CD4-positive, alpha-beta T cell (primary cell): Measurements from ENCODE around the gene CBX4. TPM values are rescaled to one million over a fixed set of nuclear protein-coding genes. Genes with fewer than 3 reads are reported as not detected.

Source experiments
- ATAC-seq: fragments of 200-7000 bp; cut with Tn5 transposase; one replicate; pipeline ENCODE4 v1.10.0; 2022; ENCODE audit warnings: mild to moderate bottlenecking; ENCODE audit not compliant: poor library complexity
- CTCF ChIA-PET: fragments of 350-600 bp; sonication (Branson Sonifier 250); formaldehyde crosslinking; loops from one replicate; lab custom pipeline; 2021; ENCODE audit warnings: antibody characterized with exemption, inconsistent platforms; lab: Charles Lee
- POLR2A ChIA-PET: fragments of 350-600 bp; sonication (Branson Sonifier 250); formaldehyde crosslinking; loops from one replicate; lab custom pipeline; 2021; ENCODE audit warnings: antibody characterized with exemption, inconsistent platforms; lab: Charles Lee
- DNase-seq, 14 experiments: peaks; one replicate each; pipeline ENCODE4 v3.0.0-alpha.2; 2013 to 2020; ENCODE audit warnings: mixed read lengths in 2 of 14
- H3K27ac ChIP-seq, 2 donors: one replicate each; pipeline versions ENCODE4 v1.5.1 to v1.7.0; 2013; ENCODE audit warnings: low read length in 2 of 2, low read depth in 1 of 2, mild to moderate bottlenecking in 1 of 2
- H3K27me3 ChIP-seq, 2 experiments: 1 replicate in 1 of 2; 2 replicates in 1 of 2; pipeline versions ENCODE4 v1.6.1 to v1.7.0; 2013; ENCODE audit warnings: low read length in 2 of 2, control low read depth in 1 of 2, mild to moderate bottlenecking in 1 of 2, moderate library complexity in 1 of 2; ENCODE audit not compliant: insufficient read depth in 2 of 2, control insufficient read depth in 1 of 2
- H3K36me3 ChIP-seq: one replicate; pipeline ENCODE4 v1.6.1; 2013; ENCODE audit warnings: low read length, control low read depth; ENCODE audit not compliant: insufficient read depth
- H3K4me1 ChIP-seq: one replicate; pipeline ENCODE4 v1.6.1; 2013; ENCODE audit warnings: low read length, control low read depth; ENCODE audit not compliant: insufficient read depth
- H3K4me3 ChIP-seq: one replicate; pipeline ENCODE4 v1.5.1; 2013; ENCODE audit warnings: mild to moderate bottlenecking, low read length, moderate library complexity
- H3K9me3 ChIP-seq, 2 experiments: 1 replicate in 1 of 2; 2 replicates in 1 of 2; pipeline versions ENCODE4 v1.6.1 to v1.7.0; 2013; ENCODE audit warnings: low read length in 2 of 2, mild to moderate bottlenecking in 2 of 2, control low read depth in 1 of 2, moderate library complexity in 1 of 2; ENCODE audit not compliant: control insufficient read depth in 1 of 2, insufficient read depth in 1 of 2
- H3K27ac Mint-ChIP-seq: one replicate; pipeline ENCODE4 v1.8.0; 2020; ENCODE audit warnings: mixed read lengths
- H3K27me3 Mint-ChIP-seq: one replicate; pipeline ENCODE4 v1.8.0; 2021; ENCODE audit warnings: mixed read lengths
- H3K36me3 Mint-ChIP-seq: one replicate; pipeline ENCODE4 v1.8.0; 2021; ENCODE audit warnings: low read depth, mixed read lengths
- H3K4me1 Mint-ChIP-seq: one replicate; pipeline ENCODE4 v1.8.0; 2021; ENCODE audit warnings: low read depth, mixed read lengths
- H3K4me3 Mint-ChIP-seq: one replicate; pipeline ENCODE4 v1.8.0; 2020; ENCODE audit warnings: mild to moderate bottlenecking, mixed read lengths
- H3K9me3 Mint-ChIP-seq: one replicate; pipeline ENCODE4 v1.8.0; 2020; ENCODE audit warnings: mixed read lengths
- CTCF ChIP-seq: fragments of 200-600 bp; IDR thresholded peaks from one replicate; pipeline ENCODE4 v1.8.0; 2022; ENCODE audit warnings: antibody characterized with exemption, mild to moderate bottlenecking
- intact Hi-C, 2 experiments: fragments of 100-400 bp; cut with DNase I in 1 of 2; cut with micrococcal nuclease in 1 of 2; formaldehyde crosslinking; loops; one replicate each; pipeline versions ENCODE4 v1.15.1 to v1.9.0; 2023 to 2025; cut with DNase I, micrococcal nuclease
- total RNA-seq, 174 experiments: library from RNA in 2 of 174; stranded (reverse) in 2 of 174; gene quantifications; one replicate each; pipeline ENCODE4 v1.2.3 and lab custom pipeline; 2021 to 2026

CBX4 gene
- total RNA-seq, 2 experiments from 2014 or later = 196 to 202 TPM

- Mint-ChIP-seq H3K4me1 (peaks cover 8% of the 10 kb centered on the region), H3K4me3 (no peak overlapping the region), H3K27me3 (peaks cover 20% of the 10 kb centered on the region), H3K36me3 (no peaks in the 10 kb centered on the region), H3K9me3 (no peaks in the 10 kb centered on the region), H3K27ac (no peak overlapping the region)
- DNase-seq = no peak
- H3K4me1 ChIP-seq = peaks cover 8% of the 10 kb centered on the region
- H3K27me3 ChIP-seq = peaks cover 0 to 3% of the 10 kb centered on the region in 2 experiments
- CTCF ChIA-PET = no interaction called here
- no peaks in the 10 kb centered on the region for H3K36me3 ChIP-seq
- no peak overlapping the region for H3K27ac ChIP-seq
- H3K4me3 ChIP-seq = no peak overlapping the region
- intact Hi-C loops = no loop called here
- no peak for TF ChIP-seq CTCF
- POLR2A ChIA-PET = interaction anchor here (2.5 kb wide), 1 partner anchor 12 kb away, joined by 7 read pairs; no protein-coding TSS in a partner anchor
- ATAC-seq = no peak
- no peaks in the 10 kb centered on the region for H3K9me3 ChIP-seq
Measured at GRCh38 chr17:79824234-79824633, 15.0 kb downstream of the CBX4 start.

- H3K36me3 ChIP-seq = no peaks in the 10 kb centered on the region
- no peak overlapping the region for H3K4me3 ChIP-seq
- H3K9me3 ChIP-seq = no peaks in the 10 kb centered on the region
- Mint-ChIP-seq H3K27me3 (peaks cover 26% of the 10 kb centered on the region), H3K9me3 (no peaks in the 10 kb centered on the region), H3K27ac (no peak overlapping the region), H3K4me1 (peaks cover 8% of the 10 kb centered on the region), H3K36me3 (no peaks in the 10 kb centered on the region), H3K4me3 (no peak overlapping the region)
- peaks cover 0 to 3% of the 10 kb centered on the region in 2 experiments for H3K27me3 ChIP-seq
- no peak for DNase-seq
- CTCF ChIA-PET = no interaction called here
- no peak for ATAC-seq
- POLR2A ChIA-PET = no interaction called here
- no peak for TF ChIP-seq CTCF
- intact Hi-C loops = no loop called here
- H3K4me1 ChIP-seq = peaks cover 8% of the 10 kb centered on the region
- no peak overlapping the region for H3K27ac ChIP-seq
Measured at GRCh38 chr17:79822583-79823124, 16.6 kb downstream of the CBX4 start.

- Histone ChIP-seq H3K27me3 (peaks cover 6 to 7% of the 10 kb centered on the region in 2 experiments), H3K4me1 (peaks cover 8% of the 10 kb centered on the region), H3K9me3 (no peaks in the 10 kb centered on the region), H3K27ac (no peak overlapping the region), H3K4me3 (no peak overlapping the region), H3K36me3 (no peaks in the 10 kb centered on the region)
- Mint-ChIP-seq H3K27me3 (peaks cover 36% of the 10 kb centered on the region), H3K4me1 (peaks cover 5% of the 10 kb centered on the region), H3K9me3 (no peaks in the 10 kb centered on the region), H3K4me3 (no peak overlapping the region), H3K27ac (no peak overlapping the region), H3K36me3 (no peaks in the 10 kb centered on the region)
- DNase-seq = no peak
- no peak for TF ChIP-seq CTCF
- ChIA-PET CTCF (no interaction called here), POLR2A (no interaction called here)
- ATAC-seq = no peak
- intact Hi-C loops = no loop called here
Measured at GRCh38 chr17:79821331-79822095, 17.7 kb downstream of the CBX4 start.
